HEK293 (cell line): ENCODE data around the gene SBF2.

Source experiments
- CTCF ChIP-seq: fragments of 450-650 bp; formaldehyde crosslinking; IDR thresholded peaks from 2 replicates; pipeline ENCODE4 v1.5.1; 2016; ENCODE audit warnings: missing biosample characterization, missing genetic modification characterization
- ZBTB26 ChIP-seq: fragments of 450-650 bp; formaldehyde crosslinking; optimal IDR thresholded peaks from 2 replicates; pipeline ENCODE3; 2016; ENCODE audit warnings: missing biosample characterization, mild to moderate bottlenecking, missing genetic modification characterization
- ZBTB8A ChIP-seq: fragments of 450-650 bp; formaldehyde crosslinking; IDR thresholded peaks from 2 replicates; pipeline ENCODE4 v1.5.1; 2016; ENCODE audit warnings: missing biosample characterization, missing genetic modification characterization

GRCh38 chr11:10295064-10295901 lies 1.3 kb upstream of the SBF2 start:
- TF ChIP-seq ZBTB26 (tag by site-specific recombination), result no peak
- no peak for TF ChIP-seq ZBTB8A (tag by site-specific recombination)
- TF ChIP-seq CTCF (tag by site-specific recombination), result no peak
